Thymus (tissue), 11 donors: ENCODE results near the gene PPIP5K1. TPM values are rescaled to one million over a fixed set of nuclear protein-coding genes. Genes with fewer than 3 reads are reported as not detected.
A peak's percentile ranks its signal among the peaks of the same experiment; 100 is the strongest.

Experiments used
- DNase-seq, 9 donors: peaks; one replicate each; pipeline ENCODE4 v3.0.0-alpha.2; 2013; ENCODE audit warnings: low spot score in 9 of 9, low read depth in 6 of 9, missing footprints in 1 of 9
- H3K27ac ChIP-seq, 2 donors: one replicate each; pipeline ENCODE4 v1.5.1; 2013; ENCODE audit warnings: control low read depth in 1 of 2, low read depth in 1 of 2, low read length in 1 of 2, mild to moderate bottlenecking in 1 of 2, moderate library complexity in 1 of 2
- H3K27me3 ChIP-seq, 2 donors: one replicate each; pipeline ENCODE4 v1.5.1; 2013; ENCODE audit warnings: low read length in 1 of 2; ENCODE audit not compliant: control insufficient read depth in 2 of 2, insufficient read depth in 1 of 2
- H3K36me3 ChIP-seq, 2 donors: one replicate each; pipeline ENCODE4 v1.5.1; 2013; ENCODE audit warnings: low read length in 1 of 2, mild to moderate bottlenecking in 1 of 2, moderate library complexity in 1 of 2; ENCODE audit not compliant: control insufficient read depth in 2 of 2, insufficient read depth in 2 of 2
- H3K4me1 ChIP-seq, 2 donors: one replicate each; pipeline ENCODE4 v1.5.1; 2013; ENCODE audit warnings: low read length in 2 of 2; ENCODE audit not compliant: control insufficient read depth in 2 of 2, insufficient read depth in 2 of 2
- H3K4me3 ChIP-seq, 2 donors: one replicate each; pipeline ENCODE4 v1.5.1; 2013; ENCODE audit warnings: low read length in 2 of 2, control low read depth in 1 of 2, mild to moderate bottlenecking in 1 of 2
- H3K9me3 ChIP-seq, 2 donors: one replicate each; pipeline ENCODE4 v1.5.1; 2013; ENCODE audit warnings: low read length in 1 of 2, mild to moderate bottlenecking in 1 of 2; ENCODE audit not compliant: control insufficient read depth in 2 of 2, insufficient read depth in 1 of 2
- WGBS: extraction: QIAGEN DNeasy Blood & Tissue Kit; methylation state at CpG from one replicate; pipeline ENCODE4 v1.1.7; 2013; 5-methylcytosine and 5-hydroxymethylcytosine counted together
- polyA plus RNA-seq: library from polyadenylated mRNA; stranded (reverse); fragments of 200-250 nt; gene quantifications from one replicate; pipeline ENCODE4 v1.2.3, GENCODE V29; 2013
- total RNA-seq: library from RNA; stranded (reverse); fragments of 120-200 nt; gene quantifications from one replicate; pipeline ENCODE4 v1.2.4, GENCODE V29; 2013
- donor health status: healthy.

The PPIP5K1 gene
- total and polyA plus RNA-seq, 2 donors: 4.6 to 5.7 TPM

DNA sequence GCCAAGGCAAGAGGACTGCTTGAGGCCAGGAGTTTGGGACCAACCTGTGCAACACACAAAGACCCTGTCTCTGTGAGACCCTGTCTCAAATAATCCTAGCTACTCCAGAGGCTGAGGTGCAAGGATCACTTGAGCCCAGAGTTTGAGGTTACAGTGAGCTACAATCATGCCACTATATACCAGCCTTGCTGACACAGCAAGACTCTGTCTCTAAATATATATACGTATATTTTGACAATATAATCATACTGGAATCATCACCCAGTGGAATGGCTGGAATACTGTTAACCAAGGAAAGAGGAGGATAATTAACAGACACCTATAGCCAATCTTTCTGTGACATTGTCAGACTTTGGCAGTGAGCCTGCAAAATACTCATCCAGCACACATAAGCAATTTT lies 81.6 kb downstream of the PPIP5K1 start:
- Histone ChIP-seq H3K36me3 (no peaks in the 10 kb centered on the region), H3K27me3 (no peaks in the 10 kb centered on the region), H3K27ac (no peak overlapping the region), H3K4me3 (no peak overlapping the region), H3K4me1 (peaks cover 16 to 40% of the 10 kb centered on the region in 2 donors), H3K9me3 (no peaks in the 10 kb centered on the region)
- 95% methylated on average over 1 of the region's 1 CpG for WGBS
- no peak for DNase-seq

DNA sequence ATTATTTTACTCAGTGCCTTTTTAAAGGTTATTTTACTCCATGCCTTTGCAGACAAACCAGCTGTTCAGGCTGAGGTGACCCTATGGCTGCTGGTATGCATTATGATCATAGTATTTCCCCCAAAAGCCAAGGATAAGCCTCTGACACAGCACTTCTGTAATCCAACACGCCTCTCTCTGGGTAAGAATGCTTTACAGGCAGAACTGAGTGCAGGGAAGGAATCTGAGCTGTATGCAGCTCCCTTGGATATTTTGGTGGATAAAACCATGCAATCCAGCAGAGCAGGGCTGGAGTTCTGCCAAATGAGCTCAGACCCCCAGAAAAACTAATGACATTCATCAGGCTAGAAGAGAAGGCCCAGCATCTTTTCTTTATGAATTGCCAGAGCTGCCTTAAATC lies 84.3 kb downstream of the PPIP5K1 start:
- 95% methylated on average over 1 of the region's 1 CpG for WGBS
- H3K9me3 ChIP-seq: no peaks in the 10 kb centered on the region
- H3K27ac ChIP-seq: no peak overlapping the region
- peaks cover 3 to 16% of the 10 kb centered on the region in 2 donors for H3K4me1 ChIP-seq
- no peaks in the 10 kb centered on the region for H3K36me3 ChIP-seq
- no peak for DNase-seq
- H3K4me3 ChIP-seq: no peak overlapping the region
- H3K27me3 ChIP-seq: no peaks in the 10 kb centered on the region

DNA sequence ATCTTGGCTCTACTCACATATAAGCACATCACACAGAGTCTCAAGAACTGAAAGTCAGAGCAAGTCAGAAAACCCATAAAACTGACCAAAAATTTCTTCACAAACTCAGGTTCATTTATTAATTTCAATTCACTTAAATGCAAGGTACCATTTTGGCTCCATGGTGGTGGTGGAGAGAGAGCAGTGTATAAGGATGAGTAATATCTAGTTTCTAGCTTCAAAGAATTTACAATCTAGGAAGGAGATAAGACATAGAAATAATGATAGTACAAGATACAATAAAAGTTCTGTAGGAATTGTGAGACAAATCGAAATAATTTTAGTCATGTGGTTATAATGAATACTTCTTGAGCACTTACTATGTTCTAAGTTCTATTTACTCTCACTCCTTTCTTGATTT lies 90.4 kb downstream of the PPIP5K1 start:
- Histone ChIP-seq H3K36me3 (no peaks in the 10 kb centered on the region), H3K4me3 (no peak overlapping the region), H3K27ac (no peak overlapping the region), H3K9me3 (no peaks in the 10 kb centered on the region), H3K4me1 (no peaks in the 10 kb centered on the region), H3K27me3 (no peaks in the 10 kb centered on the region)
- no peak for DNase-seq
- WGBS: 98% methylated on average over 1 of the region's 1 CpG

DNA sequence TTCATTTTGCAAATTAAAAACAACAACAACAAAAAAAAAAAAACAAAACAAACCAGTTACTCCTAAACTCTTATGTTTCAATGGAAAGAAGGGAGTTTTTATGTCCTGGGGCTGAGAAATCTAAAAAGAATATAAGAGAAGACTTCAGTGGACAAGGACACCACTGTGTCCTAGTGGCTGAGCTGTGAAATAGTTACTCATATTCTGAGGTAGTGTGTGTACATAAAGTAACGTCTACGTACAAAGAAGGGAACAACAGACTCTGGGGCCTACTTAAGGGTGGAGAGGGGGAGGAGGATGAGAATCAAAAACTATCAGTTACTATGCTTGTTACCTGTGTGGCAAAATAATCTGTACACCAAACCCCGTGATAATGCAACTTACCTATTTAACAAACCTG lies 91.0 kb downstream of the PPIP5K1 start:
- no peaks in the 10 kb centered on the region for H3K27me3 ChIP-seq
- H3K4me3 ChIP-seq: no peak overlapping the region
- no peaks in the 10 kb centered on the region for H3K36me3 ChIP-seq
- WGBS: 94% methylated on average over 3 of the region's 3 CpGs
- H3K9me3 ChIP-seq: no peaks in the 10 kb centered on the region
- H3K27ac ChIP-seq: no peak overlapping the region
- no peak for DNase-seq
- no peaks in the 10 kb centered on the region for H3K4me1 ChIP-seq

DNA sequence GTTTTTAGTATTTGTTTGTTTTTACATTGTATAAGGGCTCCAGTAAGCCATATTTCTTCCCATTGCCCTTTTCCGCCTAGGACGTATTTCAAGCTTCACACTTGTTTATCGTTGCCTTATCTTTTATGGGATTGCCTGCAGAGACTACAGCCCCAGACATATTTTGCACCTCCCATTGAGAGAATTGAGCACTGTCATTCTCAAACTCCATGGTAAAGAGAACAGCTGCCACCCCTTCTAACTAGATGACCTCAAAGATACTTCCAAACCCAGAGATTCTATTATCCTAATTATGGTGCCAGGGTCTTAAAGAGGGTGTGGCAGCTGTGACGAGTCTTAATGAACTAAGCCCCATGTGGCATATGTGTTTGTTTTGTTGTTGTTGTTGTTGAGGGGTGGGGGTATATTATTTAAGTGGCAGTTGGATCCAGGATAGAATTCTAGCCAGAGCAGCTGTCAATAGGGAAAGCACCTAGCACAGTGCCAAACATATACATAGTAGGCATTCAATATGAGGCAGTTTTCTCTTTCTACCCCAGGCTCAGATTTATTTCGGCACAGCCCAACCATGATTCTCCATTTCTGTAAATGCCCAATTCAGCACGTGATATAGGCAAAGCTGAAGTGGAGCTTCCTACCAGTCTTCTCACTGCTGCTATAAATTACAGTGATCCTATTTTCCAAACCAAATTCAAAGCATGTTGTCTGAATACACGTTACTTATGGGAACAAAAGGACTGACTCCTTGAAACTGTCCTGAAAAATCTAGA lies 96.1 kb downstream of the PPIP5K1 start:
- peaks cover 12 to 14% of the 10 kb centered on the region in 2 donors for H3K4me1 ChIP-seq
- whole genome bisulfite sequencing: 92% methylated on average over 7 of the region's 7 CpGs
- H3K36me3 ChIP-seq: peaks cover 0 to 6% of the 10 kb centered on the region in 2 donors
- H3K4me3 ChIP-seq: peak overlapping the region in 1 of 2 donors; percentile 84
- H3K9me3 ChIP-seq: no peaks in the 10 kb centered on the region
- no peaks in the 10 kb centered on the region for H3K27me3 ChIP-seq
- no peak for DNase-seq
- H3K27ac ChIP-seq: no peak overlapping the region

DNA sequence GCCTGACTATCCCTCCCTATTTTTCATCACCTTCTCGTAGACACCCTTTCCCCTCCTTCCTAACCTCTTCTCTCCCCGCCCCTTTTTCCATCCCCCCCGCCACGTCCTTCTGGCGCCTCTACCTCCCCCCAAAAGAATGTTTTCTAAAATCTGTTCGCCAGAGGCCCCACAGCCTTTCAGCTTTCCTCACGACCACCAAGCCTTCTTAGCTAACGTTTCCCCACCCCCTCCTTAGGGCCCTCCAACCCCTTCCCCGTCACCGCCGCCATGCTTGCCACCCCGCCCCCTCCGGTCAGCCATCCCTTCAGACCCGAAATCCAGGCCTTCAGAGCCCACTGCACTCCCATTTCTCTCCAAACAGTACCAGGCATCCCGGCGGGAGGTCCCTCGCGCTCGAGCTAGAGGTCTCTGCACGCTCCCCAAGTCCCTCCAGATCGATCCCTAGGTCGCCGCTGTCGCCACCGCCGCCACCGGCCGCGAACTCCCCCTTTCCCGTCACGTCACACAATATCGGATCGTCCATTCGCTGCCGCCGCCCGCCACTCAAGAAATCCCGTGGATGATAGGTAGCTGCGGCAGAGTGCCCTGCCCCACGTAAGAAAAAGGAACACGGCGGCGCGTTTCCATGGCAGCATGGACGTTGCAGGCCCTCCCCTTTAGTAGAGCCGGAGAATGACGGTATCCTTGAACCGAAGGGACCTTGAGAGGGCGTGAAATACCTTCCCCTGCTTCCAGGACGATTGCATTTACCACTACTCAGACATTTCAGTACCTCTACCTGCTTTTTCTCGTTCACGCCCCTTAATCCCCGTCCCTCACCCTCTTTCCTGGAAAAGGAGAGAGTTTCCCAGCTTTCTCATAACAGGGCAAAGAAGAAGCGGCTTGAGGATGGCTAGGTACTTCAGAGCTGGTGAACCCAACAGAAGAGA lies 97.1 kb downstream of the PPIP5K1 start, which contains the start of gene TP53BP1:
TP53BP1 (minus strand) TSS at position 484 of the 929 bp plus-strand sequence; CDS start at position 371, 113 bp downstream.
- H3K4me1 ChIP-seq: peaks cover 13 to 14% of the 10 kb centered on the region in 2 donors
- peak; percentile 76 to 94 (median 89) for DNase-seq
- WGBS: 1% methylated on average over 54 of the region's 54 CpGs
- peaks cover 1 to 6% of the 10 kb centered on the region in 2 donors for H3K36me3 ChIP-seq
- H3K4me3 ChIP-seq: peak within 1 kb of the TSS; percentile 76 to 84
- peak within 1 kb of the TSS; percentile 66 to 70 for H3K27ac ChIP-seq
- H3K27me3 ChIP-seq: no peaks in the 10 kb centered on the region
- H3K9me3 ChIP-seq: no peaks in the 10 kb centered on the region

DNA sequence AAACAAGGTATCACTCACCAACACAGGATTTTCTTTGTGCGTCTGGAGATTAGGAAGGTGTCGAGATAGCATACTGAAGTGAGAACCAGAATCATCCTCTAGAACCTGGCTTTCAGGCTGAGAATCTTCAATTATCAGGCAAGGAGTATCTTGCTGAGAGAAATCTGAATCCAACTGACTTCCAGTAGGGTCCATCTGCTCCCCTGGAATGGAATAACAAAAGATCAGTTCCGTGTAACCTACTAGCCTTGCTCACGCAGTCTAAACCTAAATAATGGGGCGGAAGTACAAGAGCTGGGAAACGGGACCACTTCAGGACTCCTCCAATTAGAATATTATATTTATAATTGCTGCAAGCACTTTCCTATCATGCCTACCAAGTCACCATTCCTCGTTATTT lies 97.7 kb downstream of the PPIP5K1 start:
- H3K9me3 ChIP-seq: no peaks in the 10 kb centered on the region
- no peak overlapping the region for H3K27ac ChIP-seq
- peak overlapping the region; percentile 76 to 84 for H3K4me3 ChIP-seq
- WGBS: 29% methylated on average over 7 of the region's 7 CpGs
- peaks cover 13 to 14% of the 10 kb centered on the region in 2 donors for H3K4me1 ChIP-seq
- H3K27me3 ChIP-seq: no peaks in the 10 kb centered on the region
- DNase-seq: no peak
- peaks cover 4 to 11% of the 10 kb centered on the region in 2 donors for H3K36me3 ChIP-seq

DNA sequence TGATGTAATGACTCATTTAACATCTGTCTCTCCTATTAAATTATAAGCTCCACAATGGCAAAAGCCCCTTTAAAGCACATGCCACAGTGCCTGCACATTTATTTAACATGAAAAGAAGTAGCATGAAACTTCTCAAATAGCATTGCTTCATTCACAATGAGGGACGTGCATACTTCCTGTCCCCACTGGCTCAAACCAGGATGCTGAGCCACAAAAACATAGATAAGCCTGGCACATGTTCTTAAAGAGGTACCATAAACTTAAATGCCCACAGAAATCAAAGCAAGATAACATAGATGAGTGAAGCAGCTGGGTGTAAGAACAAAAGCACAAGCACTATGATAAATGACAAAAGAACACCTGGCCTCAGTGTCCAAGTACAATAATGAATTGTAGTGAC lies 100.8 kb downstream of the PPIP5K1 start:
- Histone ChIP-seq H3K27ac (peak overlapping the region in 1 of 2 donors; percentile 38), H3K27me3 (no peaks in the 10 kb centered on the region), H3K9me3 (no peaks in the 10 kb centered on the region), H3K4me1 (peaks cover 13 to 14% of the 10 kb centered on the region in 2 donors), H3K4me3 (no peak overlapping the region), H3K36me3 (peaks cover 4 to 11% of the 10 kb centered on the region in 2 donors)
- peak in 1 of 9 donors; percentile 41 for DNase-seq
- 2% methylated on average over 1 of the region's 1 CpG for WGBS

DNA sequence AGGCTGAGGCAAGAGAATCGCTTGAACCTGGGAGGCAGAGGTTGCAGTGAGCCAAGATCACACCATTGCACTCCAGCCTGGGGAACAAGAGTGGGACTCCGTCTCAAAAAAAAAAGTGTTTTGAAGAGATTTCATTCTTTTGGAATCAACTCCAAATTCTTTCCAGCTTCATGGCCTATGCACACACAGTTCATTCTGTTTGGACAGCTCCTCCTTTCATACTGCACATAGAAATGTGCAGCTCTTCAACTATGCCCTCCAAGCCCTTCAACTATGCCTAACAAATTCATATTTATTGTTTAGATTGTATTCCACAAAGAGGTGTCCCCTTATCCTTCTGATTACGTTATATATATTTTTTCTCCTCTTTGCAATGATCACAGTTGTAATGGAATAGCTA lies 101.2 kb downstream of the PPIP5K1 start:
- H3K27me3 ChIP-seq: no peaks in the 10 kb centered on the region
- peaks cover 13 to 14% of the 10 kb centered on the region in 2 donors for H3K4me1 ChIP-seq
- H3K36me3 ChIP-seq: peaks cover 4 to 11% of the 10 kb centered on the region in 2 donors
- H3K4me3 ChIP-seq: no peak overlapping the region
- H3K27ac ChIP-seq: no peak overlapping the region
- no peaks in the 10 kb centered on the region for H3K9me3 ChIP-seq
- WGBS: 96% methylated on average over 3 of the region's 3 CpGs
- peak in 1 of 9 donors; percentile 35 for DNase-seq
